ENCODE data around the gene ANKRD11.
"Not testable (repeated sequence)": the region's sequence is repeated elsewhere in the genome, so short reads cannot be mapped to it uniquely, and the experiment has no call there.

ANKRD11 gene

GRCh38 chr16:89426736-89427530, 63.4 kb downstream of the ANKRD11 start:
- no peak for DNase-seq

GRCh38 chr16:89425523-89425922, 64.8 kb downstream of the ANKRD11 start:
- no peak for DNase-seq

GRCh38 chr16:89423681-89424260, 66.6 kb downstream of the ANKRD11 start:
- no peak for DNase-seq

- peak; percentile 73 for DNase-seq
Measured at GRCh38 chr16:89422905-89423630, 67.3 kb downstream of the ANKRD11 start.

GRCh38 chr16:89422527-89422904, 67.8 kb downstream of the ANKRD11 start:
- DNase-seq = peak; percentile 40

GRCh38 chr16:89421300-89421699, 69.1 kb downstream of the ANKRD11 start:
- DNase-seq = not testable (repeated sequence)

- DNase-seq = no peak
Measured at GRCh38 chr16:89420204-89420603, 70.2 kb downstream of the ANKRD11 start.

- no peak for DNase-seq
Measured at GRCh38 chr16:89418352-89418751, 72.0 kb downstream of the ANKRD11 start.

- no peak for DNase-seq
Measured at GRCh38 chr16:89417352-89417751, 73.0 kb downstream of the ANKRD11 start.

- DNase-seq = no peak
Measured at GRCh38 chr16:89413811-89414585, 76.4 kb downstream of the ANKRD11 start.

- no peak for DNase-seq
Measured at GRCh38 chr16:89412811-89413210, 77.5 kb downstream of the ANKRD11 start.

GRCh38 chr16:89411335-89411850, 79.0 kb downstream of the ANKRD11 start:
- no peak for DNase-seq

- DNase-seq = no peak
Measured at GRCh38 chr16:89410794-89411309, 79.5 kb downstream of the ANKRD11 start.

- no peak for DNase-seq
Measured at GRCh38 chr16:89410322-89410721, 80.0 kb downstream of the ANKRD11 start.

GRCh38 chr16:89409161-89409711, 81.1 kb downstream of the ANKRD11 start:
- DNase-seq = peak; percentile 68

GRCh38 chr16:89408315-89408714, 82.0 kb downstream of the ANKRD11 start:
- no peak for DNase-seq

GRCh38 chr16:89407925-89408300, 82.4 kb downstream of the ANKRD11 start:
- DNase-seq = no peak

GRCh38 chr16:89407282-89407924, 83.0 kb downstream of the ANKRD11 start:
- DNase-seq = no peak

- DNase-seq = no peak
Measured at GRCh38 chr16:89406277-89406888, 84.0 kb downstream of the ANKRD11 start.

- no peak for DNase-seq
Measured at GRCh38 chr16:89404561-89404960, 85.8 kb downstream of the ANKRD11 start.

GRCh38 chr16:89402962-89403361, 87.4 kb downstream of the ANKRD11 start:
- no peak for DNase-seq
